GM12878 (cell line): Measurements from ENCODE around the gene CFAP141. TPM values are rescaled to one million over a fixed set of nuclear protein-coding genes. Genes with fewer than 3 reads are reported as not detected.

Experiments
- ATAC-seq: fragments of 200-7000 bp; cut with Tn5 transposase; 3 replicates; pipeline ENCODE4 v1.9.1; 2020; ENCODE audit warnings: mild to moderate bottlenecking, moderate library complexity
- BruUV-seq: library from RNA; stranded (reverse); fragments of 400-500 nt; replicated peaks from 2 replicates; lab custom pipeline; 2021; lab: Mats Ljungman, UMichigan
- CTCF ChIA-PET: fragments of 300-600 bp; sonication (Branson Sonifier 250); formaldehyde crosslinking; extraction: SDS; loops from one replicate; lab custom pipeline; 2021; ENCODE audit warnings: inconsistent platforms; lab: Yijun Ruan, JAX
- POLR2A ChIA-PET: fragments of 350-600 bp; formaldehyde crosslinking; extraction: SDS; loops from one replicate; lab custom pipeline; 2021; ENCODE audit warnings: inconsistent platforms; lab: Charles Lee
- RAD21 ChIA-PET: fragments of 300-600 bp; sonication (Branson Sonifier 250); formaldehyde crosslinking; loops from one replicate; lab custom pipeline; 2023; ENCODE audit warnings: antibody characterized with exemption; ENCODE audit not compliant: unreplicated experiment; lab: Charles Lee
- SMC1A ChIA-PET: fragments of 300-600 bp; sonication (Branson Sonifier 250); formaldehyde crosslinking; loops from one replicate; lab custom pipeline; 2023; ENCODE audit not compliant: unreplicated experiment, uncharacterized antibody; lab: Charles Lee
- DNase-seq: peaks from one replicate; pipeline ENCODE4 v3.0.0-alpha.2; 2011; ENCODE audit warnings: low read depth, low spot score
- FAIRE-seq: peaks from 3 replicates; lab custom pipeline; 2011; peaks lifted over from hg19 to GRCh38; lab: Jason Lieb, UNC
- H2AFZ ChIP-seq: 2 replicates; pipeline ENCODE4 v1.6.0; 2011; ENCODE audit warnings: low read depth, low read length, control low read depth; ENCODE audit not compliant: control insufficient read depth
- H3K27ac ChIP-seq: 2 replicates; pipeline ENCODE4 v1.5.1; 2011; ENCODE audit warnings: control low read depth; ENCODE audit not compliant: control insufficient read depth, insufficient read depth
- H3K27me3 ChIP-seq, 2 experiments: replicated peaks in 1 of 2; 2 replicates each; pipeline versions ENCODE4 v1.6.0 to v1.6.1; 2011; ENCODE audit warnings: low read length in 1 of 2; ENCODE audit not compliant: control insufficient read depth in 2 of 2, insufficient read depth in 2 of 2
- H3K36me3 ChIP-seq, 2 experiments: 2 replicates each; pipeline ENCODE4 v1.5.1; 2011; ENCODE audit warnings: low read length in 1 of 2; ENCODE audit not compliant: control insufficient read depth in 2 of 2, insufficient read depth in 2 of 2
- H3K4me1 ChIP-seq: 2 replicates; pipeline ENCODE4 v1.6.1; 2011; ENCODE audit warnings: mild to moderate bottlenecking, low read length, moderate library complexity, mixed read lengths; ENCODE audit not compliant: control insufficient read depth, insufficient read depth
- H3K4me2 ChIP-seq: 2 replicates; pipeline ENCODE4 v1.6.0; 2011; ENCODE audit warnings: control low read depth; ENCODE audit not compliant: control insufficient read depth, insufficient read depth
- H3K4me3 ChIP-seq: fragments of 200-600 bp; sonication (generic); 2 replicates; pipeline ENCODE4 v1.5.1; 2016
- H3K79me2 ChIP-seq: 2 replicates; pipeline ENCODE4 v1.6.0; 2011; ENCODE audit warnings: low read length; ENCODE audit not compliant: control insufficient read depth, insufficient read depth
- H3K9ac ChIP-seq: 2 replicates; pipeline ENCODE4 v1.8.0; 2011; ENCODE audit warnings: low read length, control low read depth, mixed read lengths; ENCODE audit not compliant: control insufficient read depth, insufficient read depth
- H3K9me3 ChIP-seq: replicated peaks from 3 replicates; pipeline ENCODE4 v1.5.1; 2011; ENCODE audit warnings: mild to moderate bottlenecking, low read length; ENCODE audit not compliant: control insufficient read depth, insufficient read depth
- H4K20me1 ChIP-seq: 2 replicates; pipeline ENCODE4 v1.6.0; 2011; ENCODE audit not compliant: control insufficient read depth, insufficient read depth
- BHLHE40 ChIP-seq, 2 experiments: fragments of 450-650 bp in 1 of 2; IDR thresholded peaks; 2 replicates each; pipeline ENCODE4 v1.6.1; 2011 to 2017; ENCODE audit warnings: low read depth in 2 of 2, borderline replicate concordance in 1 of 2, improper control_type of control experiment in 1 of 2, low read length in 1 of 2, mild to moderate bottlenecking in 1 of 2
- CHD1 ChIP-seq: IDR thresholded peaks from 2 replicates; pipeline ENCODE4 v1.6.1; 2012; ENCODE audit warnings: low read depth, low read length, improper control_type of control experiment
- EGR1 ChIP-seq, 2 experiments: IDR thresholded peaks; 1 replicate in 1 of 2; 2 replicates in 1 of 2; pipeline ENCODE4 v1.6.1; 2011 to 2012; ENCODE audit warnings: low read depth in 2 of 2, low read length in 2 of 2, borderline replicate concordance in 1 of 2, mild to moderate bottlenecking in 1 of 2, moderate library complexity in 1 of 2
- GABPA ChIP-seq: IDR thresholded peaks from 2 replicates; pipeline ENCODE4 v1.6.1; 2014; ENCODE audit warnings: antibody characterized with exemption, low read depth, mild to moderate bottlenecking, inconsistent platforms
- IKZF1 ChIP-seq: fragments of 450-650 bp; conservative IDR thresholded peaks from 2 replicates; pipeline ENCODE4 v1.6.1; 2017; ENCODE audit warnings: antibody characterized with exemption, mild to moderate bottlenecking
- NFYA ChIP-seq: IDR thresholded peaks from 2 replicates; pipeline ENCODE4 v1.6.1; 2011; ENCODE audit warnings: low read depth, mild to moderate bottlenecking, low read length, improper control_type of control experiment, borderline replicate concordance
- NR2C1 ChIP-seq: fragments of 450-650 bp; IDR thresholded peaks from 2 replicates; pipeline ENCODE4 v1.6.1; 2017; ENCODE audit warnings: antibody characterized with exemption, mild to moderate bottlenecking, moderate library complexity
- NR2F1 ChIP-seq: fragments of 450-650 bp; conservative IDR thresholded peaks from 2 replicates; pipeline ENCODE4 v1.6.1; 2017; ENCODE audit warnings: mild to moderate bottlenecking
- POLR2A ChIP-seq: IDR thresholded peaks from 2 replicates; pipeline ENCODE4 v1.6.1; 2011; ENCODE audit warnings: low read depth, mild to moderate bottlenecking, low read length
- RBBP5 ChIP-seq: fragments of 200-600 bp; sonication (generic); conservative IDR thresholded peaks from 2 replicates; pipeline ENCODE4 v1.6.1; 2016
- RUNX3 ChIP-seq: IDR thresholded peaks from 2 replicates; pipeline ENCODE4 v1.6.1; 2012; ENCODE audit warnings: low read length, inconsistent platforms
- ZNF622 ChIP-seq: fragments of 450-650 bp; IDR thresholded peaks from 2 replicates; pipeline ENCODE4 v1.6.1; 2017; ENCODE audit warnings: mild to moderate bottlenecking, inconsistent platforms
- ZSCAN29 ChIP-seq: fragments of 450-650 bp; IDR thresholded peaks from 2 replicates; pipeline ENCODE4 v1.6.1; 2017; ENCODE audit warnings: mild to moderate bottlenecking, moderate library complexity
- WGBS: methylation state at CpG from one replicate; pipeline ENCODE4 v1.1.6; 2016; ENCODE audit warnings: low lambda C conversion rate; ENCODE audit not compliant: insufficient replicate concordance, insufficient coverage; ENCODE audit errors: missing lambda C conversion rate; 5-methylcytosine and 5-hydroxymethylcytosine counted together
- in situ Hi-C: fragments of 300-500 bp; cut with MboI; formaldehyde crosslinking; loops from 9 replicates; pipeline ENCODE4 v1.14.3; 2018; ENCODE audit warnings: mixed read lengths
- intact Hi-C: fragments of 100-400 bp; cut with micrococcal nuclease; formaldehyde crosslinking; loops from one replicate; pipeline ENCODE4 v1.14.2; 2022; ENCODE audit not compliant: unreplicated experiment
- polyA plus RNA-seq, 11 experiments: library from polyadenylated mRNA; depleted of rRNA in 4 of 11; unstranded in 6 of 11; stranded (reverse) in 5 of 11; fragments of >200 nt; fragmentation: Nextera tagmentation in 4 of 11; fragmentation: Illumina TruSeq in 1 of 11; extraction: Ambion mirVana in 4 of 11; extraction: Trizol in 1 of 11; gene quantifications; 1 replicate in 1 of 11; 2 replicates in 10 of 11; pipeline versions ENCODE4 v1.2.1 to v1.2.3, GENCODE V29; 2011 to 2016; ENCODE audit warnings: inconsistent platforms in 2 of 11, missing spikeins in 2 of 11, low read depth in 1 of 11
- total RNA-seq, 4 experiments: library from RNA; depleted of rRNA in 3 of 4; stranded (reverse); fragments of >200 nt in 3 of 4; fragmentation: Illumina TruSeq in 1 of 4; extraction: Trizol in 1 of 4; gene quantifications; 2 replicates each; pipeline versions ENCODE4 v1.2.1 to v1.2.3, GENCODE V29; 2013 to 2021
- TF ChIP-seq, protein P1 (sequence below): IDR thresholded peaks from 2 replicates; pipeline ENCODE4 v1.6.1; 2012; ENCODE audit warnings: improper control_type of control experiment, low read depth, low read length; ENCODE audit not compliant: insufficient replicate concordance
- TF ChIP-seq, protein P2 (sequence below): fragments of 150-350 bp; IDR thresholded peaks from 2 replicates; pipeline ENCODE4 v1.6.1; 2014; ENCODE audit warnings: mild to moderate bottlenecking, low read depth, low read length

The CFAP141 gene
- total and polyA plus RNA-seq, 10 of the 15 experiments (the other 5 are each of a cell fraction or from before 2014, with no cell fraction given): not detected

DNA sequence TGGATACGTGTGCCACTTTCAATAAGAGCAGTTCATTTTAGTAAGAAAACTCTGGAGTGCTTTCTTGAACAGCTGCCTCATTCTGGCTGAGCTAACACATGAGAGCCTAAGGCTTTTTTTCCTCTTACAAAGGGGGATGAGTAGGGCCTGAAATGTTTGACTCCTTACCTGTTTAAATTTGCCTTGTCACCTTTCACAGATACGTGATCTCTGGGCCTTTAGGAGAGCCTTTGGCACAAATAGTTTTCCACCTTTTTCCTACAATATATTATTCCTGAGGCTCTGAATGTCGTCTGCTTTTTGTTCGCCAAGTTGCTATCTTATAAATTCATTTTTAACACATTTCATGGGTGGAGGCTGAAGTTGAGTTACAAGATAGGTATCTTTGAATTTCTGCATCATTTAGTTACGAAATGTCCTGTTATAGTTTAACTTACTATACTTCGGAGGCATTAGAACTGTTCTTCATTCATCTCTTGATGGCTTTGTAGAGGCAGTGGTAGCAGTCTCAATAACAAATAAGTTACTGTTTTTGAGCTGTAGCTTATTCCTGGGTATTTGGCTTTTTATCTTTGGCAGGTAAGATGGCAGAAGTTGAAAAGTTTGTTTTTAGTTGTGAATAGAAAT is 31.9 kb upstream of the CFAP141 start:
- BruUV-seq: TSS peak; percentile 8
- SMC1A ChIA-PET: interaction anchor here (1.2 to 1.6 kb wide), 2 partner anchors 10 to 28 kb away, joined by 3 to 4 read pairs; no protein-coding TSS in a partner anchor
- RAD21 ChIA-PET: interaction anchor here (0.6 kb wide), 1 partner anchor 224 kb away, joined by 3 read pairs; no protein-coding TSS in a partner anchor
- DNase-seq (no peak), ATAC-seq (no peak), FAIRE-seq (no peak)
- Histone ChIP-seq H3K9me3 (no peaks in the 10 kb centered on the region), H3K4me2 (no peak overlapping the region), H3K27ac (no peak overlapping the region), H2AFZ (no peak overlapping the region), H3K27me3 (no peaks in the 10 kb centered on the region), H3K4me1 (no peaks in the 10 kb centered on the region), H3K36me3 (peaks cover 12 to 37% of the 10 kb centered on the region in 2 experiments), H3K4me3 (no peak overlapping the region), H3K79me2 (peaks cover 10% of the 10 kb centered on the region), H3K9ac (no peak overlapping the region), H4K20me1 (0 out of 2 replicates have a peak, but pooled peaks cover 2% of the 10 kb centered on the region)
- POLR2A ChIA-PET: no interaction called here
- no peak for TF ChIP-seq EGR1 (IDR thresholded peaks at IDR 0.05; ENCODE audit: borderline replicate concordance in 1 of 2, low read depth in 2 of 2, low read length in 2 of 2)
- no peak for TF ChIP-seq ZSCAN29
- TF ChIP-seq, protein P1, sequence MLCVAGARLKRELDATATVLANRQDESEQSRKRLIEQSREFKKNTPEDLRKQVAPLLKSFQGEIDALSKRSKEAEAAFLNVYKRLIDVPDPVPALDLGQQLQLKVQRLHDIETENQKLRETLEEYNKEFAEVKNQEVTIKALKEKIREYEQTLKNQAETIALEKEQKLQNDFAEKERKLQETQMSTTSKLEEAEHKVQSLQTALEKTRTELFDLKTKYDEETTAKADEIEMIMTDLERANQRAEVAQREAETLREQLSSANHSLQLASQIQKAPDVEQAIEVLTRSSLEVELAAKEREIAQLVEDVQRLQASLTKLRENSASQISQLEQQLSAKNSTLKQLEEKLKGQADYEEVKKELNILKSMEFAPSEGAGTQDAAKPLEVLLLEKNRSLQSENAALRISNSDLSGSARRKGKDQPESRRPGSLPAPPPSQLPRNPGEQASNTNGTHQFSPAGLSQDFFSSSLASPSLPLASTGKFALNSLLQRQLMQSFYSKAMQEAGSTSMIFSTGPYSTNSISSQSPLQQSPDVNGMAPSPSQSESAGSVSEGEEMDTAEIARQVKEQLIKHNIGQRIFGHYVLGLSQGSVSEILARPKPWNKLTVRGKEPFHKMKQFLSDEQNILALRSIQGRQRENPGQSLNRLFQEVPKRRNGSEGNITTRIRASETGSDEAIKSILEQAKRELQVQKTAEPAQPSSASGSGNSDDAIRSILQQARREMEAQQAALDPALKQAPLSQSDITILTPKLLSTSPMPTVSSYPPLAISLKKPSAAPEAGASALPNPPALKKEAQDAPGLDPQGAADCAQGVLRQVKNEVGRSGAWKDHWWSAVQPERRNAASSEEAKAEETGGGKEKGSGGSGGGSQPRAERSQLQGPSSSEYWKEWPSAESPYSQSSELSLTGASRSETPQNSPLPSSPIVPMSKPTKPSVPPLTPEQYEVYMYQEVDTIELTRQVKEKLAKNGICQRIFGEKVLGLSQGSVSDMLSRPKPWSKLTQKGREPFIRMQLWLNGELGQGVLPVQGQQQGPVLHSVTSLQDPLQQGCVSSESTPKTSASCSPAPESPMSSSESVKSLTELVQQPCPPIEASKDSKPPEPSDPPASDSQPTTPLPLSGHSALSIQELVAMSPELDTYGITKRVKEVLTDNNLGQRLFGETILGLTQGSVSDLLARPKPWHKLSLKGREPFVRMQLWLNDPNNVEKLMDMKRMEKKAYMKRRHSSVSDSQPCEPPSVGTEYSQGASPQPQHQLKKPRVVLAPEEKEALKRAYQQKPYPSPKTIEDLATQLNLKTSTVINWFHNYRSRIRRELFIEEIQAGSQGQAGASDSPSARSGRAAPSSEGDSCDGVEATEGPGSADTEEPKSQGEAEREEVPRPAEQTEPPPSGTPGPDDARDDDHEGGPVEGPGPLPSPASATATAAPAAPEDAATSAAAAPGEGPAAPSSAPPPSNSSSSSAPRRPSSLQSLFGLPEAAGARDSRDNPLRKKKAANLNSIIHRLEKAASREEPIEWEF: no peak
- no peak for TF ChIP-seq RUNX3
- no peak for TF ChIP-seq IKZF1
- no peak for TF ChIP-seq ZNF622
- no peak for TF ChIP-seq POLR2A
- TF ChIP-seq, protein P2, sequence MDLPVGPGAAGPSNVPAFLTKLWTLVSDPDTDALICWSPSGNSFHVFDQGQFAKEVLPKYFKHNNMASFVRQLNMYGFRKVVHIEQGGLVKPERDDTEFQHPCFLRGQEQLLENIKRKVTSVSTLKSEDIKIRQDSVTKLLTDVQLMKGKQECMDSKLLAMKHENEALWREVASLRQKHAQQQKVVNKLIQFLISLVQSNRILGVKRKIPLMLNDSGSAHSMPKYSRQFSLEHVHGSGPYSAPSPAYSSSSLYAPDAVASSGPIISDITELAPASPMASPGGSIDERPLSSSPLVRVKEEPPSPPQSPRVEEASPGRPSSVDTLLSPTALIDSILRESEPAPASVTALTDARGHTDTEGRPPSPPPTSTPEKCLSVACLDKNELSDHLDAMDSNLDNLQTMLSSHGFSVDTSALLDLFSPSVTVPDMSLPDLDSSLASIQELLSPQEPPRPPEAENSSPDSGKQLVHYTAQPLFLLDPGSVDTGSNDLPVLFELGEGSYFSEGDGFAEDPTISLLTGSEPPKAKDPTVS: no peak
- no peak for TF ChIP-seq NFYA
- TF ChIP-seq NR2C1: no peak
- TF ChIP-seq BHLHE40 (IDR thresholded peaks at IDR 0.05; ENCODE audit: borderline replicate concordance in 1 of 2, low read depth in 2 of 2, low read length in 1 of 2): no peak
- no peak for TF ChIP-seq GABPA
- TF ChIP-seq NR2F1: no peak
- TF ChIP-seq CHD1: no peak
- TF ChIP-seq RBBP5: no peak
- intact Hi-C loops (no loop called here), in situ Hi-C loops (no loop called here)
- 99% methylated on average over 6 of the region's 6 CpGs for WGBS
- CTCF ChIA-PET: interaction anchor here (1.0 to 1.8 kb wide), 4 partner anchors 12 to 97 kb away, joined by 3 to 4 read pairs (median 3); no protein-coding TSS in a partner anchor
